ENCODE measurements around the gene LPIN3.
"Not testable (repeated sequence)": the region's sequence is repeated elsewhere in the genome, so short reads cannot be mapped to it uniquely, and the experiment has no call there.

The LPIN3 gene

GRCh38 chr20:41312009-41312408 lies 28.6 kb upstream of the LPIN3 start:
- POLR2A ChIA-PET; H3K27ac ChIP-seq (ENCODE audit: insufficient read depth in 1 of 2, low read depth in 1 of 2, low read length in 2 of 2, poor library complexity in 1 of 2, severe bottlenecking in 2 of 2); H3K27me3 ChIP-seq (replicated peaks in 2 of 5; ENCODE audit: control insufficient read depth in 4 of 5, insufficient read depth in 5 of 5, low read length in 4 of 5); H3K9me3 ChIP-seq (ENCODE audit: control extremely low read depth in 1 of 5, control insufficient read depth in 4 of 5, insufficient read depth in 2 of 5, low read depth in 1 of 5, low read length in 4 of 5); CTCF ChIA-PET; H3K36me3 ChIP-seq (ENCODE audit: control insufficient read depth in 4 of 4, insufficient read depth in 4 of 4, low read length in 3 of 4); H3K4me3 ChIP-seq (ENCODE audit: control insufficient read depth in 1 of 7, extremely low read depth in 1 of 7, insufficient read depth in 4 of 7, low read depth in 2 of 7, low read length in 6 of 7): not testable (repeated sequence)
- WGBS (ENCODE audit: insufficient coverage) = 99% methylated on average over 6 of the region's 6 CpGs
- peak in 1 of 3 donors; percentile 17 for DNase-seq
- peaks cover 7 to 39% (median 31%) of the 10 kb centered on the region in 4 experiments for H3K4me1 ChIP-seq (ENCODE audit: control extremely low read depth in 1 of 4, control insufficient read depth in 4 of 4, insufficient read depth in 4 of 4, low read length in 3 of 4)

- peaks cover 4 to 29% (median 21%) of the 10 kb centered on the region in 4 experiments for H3K4me1 ChIP-seq (ENCODE audit: control extremely low read depth in 1 of 4, control insufficient read depth in 4 of 4, insufficient read depth in 4 of 4, low read length in 3 of 4)
- no peaks in the 10 kb centered on the region for H3K27me3 ChIP-seq (replicated peaks in 2 of 5; ENCODE audit: control insufficient read depth in 4 of 5, insufficient read depth in 5 of 5, low read length in 4 of 5)
- H3K36me3 ChIP-seq (ENCODE audit: control insufficient read depth in 4 of 4, insufficient read depth in 4 of 4, low read length in 3 of 4) = peaks cover 0 to 3% (median 0%) of the 10 kb centered on the region in 4 experiments
- H3K4me3 ChIP-seq (ENCODE audit: control insufficient read depth in 1 of 7, extremely low read depth in 1 of 7, insufficient read depth in 4 of 7, low read depth in 2 of 7, low read length in 6 of 7) = no peak overlapping the region
- no peak for DNase-seq
- ChIA-PET CTCF (no interaction called here), POLR2A (no interaction called here)
- no peaks in the 10 kb centered on the region for H3K9me3 ChIP-seq (ENCODE audit: control extremely low read depth in 1 of 5, control insufficient read depth in 4 of 5, insufficient read depth in 2 of 5, low read depth in 1 of 5, low read length in 4 of 5)
- WGBS (ENCODE audit: insufficient coverage) = 100% methylated on average over 1 of the region's 2 CpGs
- H3K27ac ChIP-seq (ENCODE audit: insufficient read depth in 1 of 2, low read depth in 1 of 2, low read length in 2 of 2, poor library complexity in 1 of 2, severe bottlenecking in 2 of 2) = no peak overlapping the region
Measured at GRCh38 chr20:41314386-41314785, 26.2 kb upstream of the LPIN3 start.

- CTCF ChIA-PET = interaction anchor here (0.9 to 1.2 kb wide), 3 partner anchors 12 to 143 kb away, joined by 3 to 4 read pairs (median 3); no protein-coding TSS in a partner anchor
- DNase-seq = no peak
- H3K9me3 ChIP-seq (ENCODE audit: control extremely low read depth in 1 of 5, control insufficient read depth in 4 of 5, insufficient read depth in 2 of 5, low read depth in 1 of 5, low read length in 4 of 5) = no peaks in the 10 kb centered on the region
- no peak overlapping the region for H3K4me3 ChIP-seq (ENCODE audit: control insufficient read depth in 1 of 7, extremely low read depth in 1 of 7, insufficient read depth in 4 of 7, low read depth in 2 of 7, low read length in 6 of 7)
- POLR2A ChIA-PET = no interaction called here
- H3K27ac ChIP-seq (ENCODE audit: insufficient read depth in 1 of 2, low read depth in 1 of 2, low read length in 2 of 2, poor library complexity in 1 of 2, severe bottlenecking in 2 of 2) = no peak overlapping the region
- H3K4me1 ChIP-seq (ENCODE audit: control extremely low read depth in 1 of 4, control insufficient read depth in 4 of 4, insufficient read depth in 4 of 4, low read length in 3 of 4) = peaks cover 4 to 22% (median 14%) of the 10 kb centered on the region in 4 experiments
- WGBS (ENCODE audit: insufficient coverage) = 78% methylated on average over 1 of the region's 6 CpGs
- H3K27me3 ChIP-seq (replicated peaks in 2 of 5; ENCODE audit: control insufficient read depth in 4 of 5, insufficient read depth in 5 of 5, low read length in 4 of 5) = no peaks in the 10 kb centered on the region
- H3K36me3 ChIP-seq (ENCODE audit: control insufficient read depth in 4 of 4, insufficient read depth in 4 of 4, low read length in 3 of 4) = peaks cover 0 to 3% (median 0%) of the 10 kb centered on the region in 4 experiments
Measured at GRCh38 chr20:41316051-41316450, 24.6 kb upstream of the LPIN3 start.

DNA sequence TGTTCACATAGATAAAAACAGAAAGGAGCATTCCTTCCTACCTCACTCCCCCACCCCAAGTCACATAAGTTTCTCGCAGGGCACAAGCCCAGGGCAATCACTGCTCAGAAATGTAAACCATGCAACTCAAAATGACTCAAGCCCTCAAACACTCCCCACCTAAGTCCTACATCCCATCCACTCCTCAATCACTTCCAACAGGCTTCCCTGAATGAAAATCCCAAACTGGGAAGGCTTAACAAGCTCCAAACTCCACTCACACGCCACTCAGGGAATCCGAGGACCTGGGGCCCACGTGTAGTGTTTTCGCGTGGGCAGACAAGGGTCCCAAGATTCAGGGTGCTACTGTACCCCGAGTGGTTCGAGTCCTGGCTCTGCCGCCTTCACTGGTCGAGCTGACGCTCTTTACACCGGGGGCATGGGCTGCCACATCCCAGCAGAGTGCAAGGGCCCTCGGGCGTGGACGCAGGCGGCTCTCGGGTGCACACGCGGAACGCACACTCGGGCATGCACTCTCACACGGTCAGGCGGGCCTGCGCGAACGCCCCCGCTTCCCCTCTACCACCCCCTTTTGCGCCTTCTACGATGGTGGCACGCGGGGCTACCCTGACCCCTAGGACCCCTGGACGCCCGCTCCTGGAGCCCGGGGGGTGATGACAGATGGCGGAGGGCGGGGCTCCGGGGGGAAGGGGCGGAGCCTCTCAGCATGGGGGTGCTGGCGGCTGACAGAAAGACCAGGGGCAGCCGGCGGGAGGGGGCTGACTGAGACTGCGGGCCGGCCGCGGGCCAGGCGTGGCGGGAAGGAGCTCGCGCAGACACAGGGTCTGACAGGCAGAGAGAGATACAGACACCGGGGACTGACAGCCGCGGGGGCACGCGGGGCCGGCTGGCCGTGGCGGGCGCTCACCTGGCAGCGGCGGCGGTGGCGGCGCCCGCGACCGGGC lies 23.7 kb upstream of the LPIN3 start:
- CTCF ChIA-PET = interaction anchor here (0.9 to 1.6 kb wide), 3 partner anchors 13 to 144 kb away, joined by 3 to 4 read pairs (median 4); no protein-coding TSS in a partner anchor
- 5% methylated on average over 61 of the region's 66 CpGs for WGBS (ENCODE audit: insufficient coverage)
- peaks cover 0 to 2% (median 0%) of the 10 kb centered on the region in 4 experiments for H3K36me3 ChIP-seq (ENCODE audit: control insufficient read depth in 4 of 4, insufficient read depth in 4 of 4, low read length in 3 of 4)
- peaks cover 4 to 22% (median 14%) of the 10 kb centered on the region in 4 experiments for H3K4me1 ChIP-seq (ENCODE audit: control extremely low read depth in 1 of 4, control insufficient read depth in 4 of 4, insufficient read depth in 4 of 4, low read length in 3 of 4)
- no peaks in the 10 kb centered on the region for H3K27me3 ChIP-seq (replicated peaks in 2 of 5; ENCODE audit: control insufficient read depth in 4 of 5, insufficient read depth in 5 of 5, low read length in 4 of 5)
- DNase-seq = peak; percentile 46 to 63 (median 52)
- no peaks in the 10 kb centered on the region for H3K9me3 ChIP-seq (ENCODE audit: control extremely low read depth in 1 of 5, control insufficient read depth in 4 of 5, insufficient read depth in 2 of 5, low read depth in 1 of 5, low read length in 4 of 5)
- H3K27ac ChIP-seq (ENCODE audit: insufficient read depth in 1 of 2, low read depth in 1 of 2, low read length in 2 of 2, poor library complexity in 1 of 2, severe bottlenecking in 2 of 2) = peak overlapping the region in 1 of 2 experiments; percentile 51
- POLR2A ChIA-PET = no interaction called here
- peak overlapping the region; percentile 55 to 87 (median 67) for H3K4me3 ChIP-seq (ENCODE audit: control insufficient read depth in 1 of 7, extremely low read depth in 1 of 7, insufficient read depth in 4 of 7, low read depth in 2 of 7, low read length in 6 of 7)

GRCh38 chr20:41317546-41318270 lies 22.9 kb upstream of the LPIN3 start, which contains the start of gene ZHX3:
ZHX3 (minus strand) TSS chr20:41317731; CDS start chr20:41204916, 112,815 bp downstream.
- H3K27me3 ChIP-seq (replicated peaks in 2 of 5; ENCODE audit: control insufficient read depth in 4 of 5, insufficient read depth in 5 of 5, low read length in 4 of 5) = no peaks in the 10 kb centered on the region
- peaks cover 4 to 22% (median 14%) of the 10 kb centered on the region in 4 experiments for H3K4me1 ChIP-seq (ENCODE audit: control extremely low read depth in 1 of 4, control insufficient read depth in 4 of 4, insufficient read depth in 4 of 4, low read length in 3 of 4)
- WGBS (ENCODE audit: insufficient coverage) = 0% methylated on average over 38 of the region's 64 CpGs
- H3K4me3 ChIP-seq (ENCODE audit: control insufficient read depth in 1 of 7, extremely low read depth in 1 of 7, insufficient read depth in 4 of 7, low read depth in 2 of 7, low read length in 6 of 7) = peak within 1 kb of the TSS; percentile 55 to 87 (median 67)
- H3K27ac ChIP-seq (ENCODE audit: insufficient read depth in 1 of 2, low read depth in 1 of 2, low read length in 2 of 2, poor library complexity in 1 of 2, severe bottlenecking in 2 of 2) = peak within 1 kb of the TSS in 1 of 2 experiments; percentile 51
- no peaks in the 10 kb centered on the region for H3K36me3 ChIP-seq (ENCODE audit: control insufficient read depth in 4 of 4, insufficient read depth in 4 of 4, low read length in 3 of 4)
- H3K9me3 ChIP-seq (ENCODE audit: control extremely low read depth in 1 of 5, control insufficient read depth in 4 of 5, insufficient read depth in 2 of 5, low read depth in 1 of 5, low read length in 4 of 5) = no peaks in the 10 kb centered on the region
- DNase-seq = peak; percentile 94 to 97 (median 97)
- ChIA-PET POLR2A (no interaction called here), CTCF (interaction anchor here (1.6 kb wide), 1 partner anchor 22 kb away, joined by 4 read pairs; no protein-coding TSS in a partner anchor)

DNA sequence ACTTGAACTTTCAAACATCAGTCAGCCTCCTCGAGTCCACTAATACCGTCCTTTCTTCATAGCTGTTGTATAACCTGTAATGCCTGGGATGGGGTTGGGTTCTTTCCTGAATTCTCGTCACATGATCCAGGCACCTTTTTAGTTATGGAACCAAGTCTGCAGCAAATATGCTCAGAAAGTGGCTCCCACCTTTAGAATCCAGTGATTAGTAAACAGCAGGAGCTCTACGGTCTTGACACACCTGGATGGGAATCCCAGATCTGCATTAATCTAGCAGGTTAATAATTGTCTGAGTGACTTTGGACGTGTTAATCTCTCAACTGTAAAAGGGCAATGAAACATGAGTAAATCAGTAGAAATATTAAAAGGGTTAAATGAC lies 22.4 kb upstream of the LPIN3 start:
- no peaks in the 10 kb centered on the region for H3K27me3 ChIP-seq (replicated peaks in 2 of 5; ENCODE audit: control insufficient read depth in 4 of 5, insufficient read depth in 5 of 5, low read length in 4 of 5)
- CTCF ChIA-PET = interaction anchor here (0.6 to 1.6 kb wide), 2 partner anchors 21 to 265 kb away, joined by 3 to 4 read pairs; no protein-coding TSS in a partner anchor
- peaks cover 4 to 22% (median 14%) of the 10 kb centered on the region in 4 experiments for H3K4me1 ChIP-seq (ENCODE audit: control extremely low read depth in 1 of 4, control insufficient read depth in 4 of 4, insufficient read depth in 4 of 4, low read length in 3 of 4)
- no peaks in the 10 kb centered on the region for H3K36me3 ChIP-seq (ENCODE audit: control insufficient read depth in 4 of 4, insufficient read depth in 4 of 4, low read length in 3 of 4)
- 83% methylated on average over 4 of the region's 5 CpGs for WGBS (ENCODE audit: insufficient coverage)
- no peak overlapping the region for H3K27ac ChIP-seq (ENCODE audit: insufficient read depth in 1 of 2, low read depth in 1 of 2, low read length in 2 of 2, poor library complexity in 1 of 2, severe bottlenecking in 2 of 2)
- DNase-seq = no peak
- no peaks in the 10 kb centered on the region for H3K9me3 ChIP-seq (ENCODE audit: control extremely low read depth in 1 of 5, control insufficient read depth in 4 of 5, insufficient read depth in 2 of 5, low read depth in 1 of 5, low read length in 4 of 5)
- POLR2A ChIA-PET = no interaction called here
- H3K4me3 ChIP-seq (ENCODE audit: control insufficient read depth in 1 of 7, extremely low read depth in 1 of 7, insufficient read depth in 4 of 7, low read depth in 2 of 7, low read length in 6 of 7) = peak overlapping the region in 4 of 7 experiments; percentile 56 to 87 (median 67)
